ENCODE measurements around the gene ZNF90.

DNA sequence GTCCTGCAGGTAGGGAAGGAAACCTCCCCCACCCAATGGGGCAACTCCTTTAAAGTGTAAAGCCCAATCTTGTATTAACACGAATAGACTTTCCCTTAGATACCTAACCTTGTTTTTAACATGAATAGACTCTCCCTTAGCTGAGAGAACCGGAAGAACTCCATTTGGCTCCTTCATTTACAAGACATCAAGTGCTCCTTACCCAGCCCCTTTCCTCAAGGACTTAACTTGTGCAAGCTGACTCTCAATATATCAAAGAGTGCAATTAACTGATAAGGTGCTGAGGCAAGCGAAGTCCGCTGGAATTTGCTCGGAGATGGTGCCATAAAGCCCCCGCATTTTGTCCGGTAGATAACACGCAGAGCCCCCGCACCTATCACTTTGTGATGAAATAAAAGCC is 9.9 kb upstream of the ZNF90 start:
- TF ChIP-seq, protein P1, sequence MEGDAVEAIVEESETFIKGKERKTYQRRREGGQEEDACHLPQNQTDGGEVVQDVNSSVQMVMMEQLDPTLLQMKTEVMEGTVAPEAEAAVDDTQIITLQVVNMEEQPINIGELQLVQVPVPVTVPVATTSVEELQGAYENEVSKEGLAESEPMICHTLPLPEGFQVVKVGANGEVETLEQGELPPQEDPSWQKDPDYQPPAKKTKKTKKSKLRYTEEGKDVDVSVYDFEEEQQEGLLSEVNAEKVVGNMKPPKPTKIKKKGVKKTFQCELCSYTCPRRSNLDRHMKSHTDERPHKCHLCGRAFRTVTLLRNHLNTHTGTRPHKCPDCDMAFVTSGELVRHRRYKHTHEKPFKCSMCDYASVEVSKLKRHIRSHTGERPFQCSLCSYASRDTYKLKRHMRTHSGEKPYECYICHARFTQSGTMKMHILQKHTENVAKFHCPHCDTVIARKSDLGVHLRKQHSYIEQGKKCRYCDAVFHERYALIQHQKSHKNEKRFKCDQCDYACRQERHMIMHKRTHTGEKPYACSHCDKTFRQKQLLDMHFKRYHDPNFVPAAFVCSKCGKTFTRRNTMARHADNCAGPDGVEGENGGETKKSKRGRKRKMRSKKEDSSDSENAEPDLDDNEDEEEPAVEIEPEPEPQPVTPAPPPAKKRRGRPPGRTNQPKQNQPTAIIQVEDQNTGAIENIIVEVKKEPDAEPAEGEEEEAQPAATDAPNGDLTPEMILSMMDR (IDR thresholded peaks at IDR 0.05), result no peak
- no peak for TF ChIP-seq POLR2A (IDR thresholded peaks at IDR 0.05)
- TF ChIP-seq POLR2AphosphoS5 (IDR thresholded peaks at IDR 0.05), result no peak
